Mucosa of descending colon (tissue), 3 donors: ENCODE data around the gene HMGB4. TPM values are rescaled to one million over a fixed set of nuclear protein-coding genes. Genes with fewer than 3 reads are reported as not detected.
A peak's percentile ranks its signal among the peaks of the same experiment; 100 is the strongest.

ENCODE experiments used
- ATAC-seq: fragments of 200-7000 bp; cut with Tn5 transposase; one replicate; pipeline ENCODE4 v1.9.1; 2020; ENCODE audit warnings: mild to moderate bottlenecking, moderate library complexity
- DNase-seq, 3 donors: peaks; one replicate each; pipeline ENCODE4 v3.0.0-alpha.2; 2020
- H3K36me3 ChIP-seq: fragments of 200-600 bp; one replicate; pipeline ENCODE4 v1.8.0; 2021; ENCODE audit warnings: low read depth, mild to moderate bottlenecking
- H3K4me1 ChIP-seq: fragments of 200-600 bp; one replicate; pipeline ENCODE4 v1.8.0; 2021; ENCODE audit warnings: low read depth, mild to moderate bottlenecking
- H3K4me3 ChIP-seq: fragments of 200-600 bp; one replicate; pipeline ENCODE4 v1.8.0; 2021; ENCODE audit warnings: mild to moderate bottlenecking
- H3K9me3 ChIP-seq: fragments of 200-600 bp; one replicate; pipeline ENCODE4 v1.8.0; 2021; ENCODE audit warnings: mild to moderate bottlenecking
- intact Hi-C, 2 donors: fragments of 100-400 bp; cut with DNase I in 1 of 2; cut with micrococcal nuclease in 1 of 2; formaldehyde crosslinking; loops; one replicate each; pipeline versions ENCODE4 v1.11.0 to v1.11.1; 2022; cut with DNase I, micrococcal nuclease
- total RNA-seq, 3 donors: library from RNA; stranded (reverse); fragmentation: NEBNext Ultra II Directional in 2 of 3; extraction: Animal tissue kit (Norgen Biotek cat#: 25700) in 2 of 3; gene quantifications; one replicate each; pipeline versions ENCODE4 v1.2.1 to v1.2.4, GENCODE V29; 2021 to 2023
- TF ChIP-seq, protein P1 (sequence below): fragments of 200-600 bp; IDR thresholded peaks from one replicate; pipeline ENCODE4 v1.8.0; 2022; ENCODE audit warnings: antibody characterized with exemption, mild to moderate bottlenecking
- donor health status: DM: no; HTN: no; CAD: no; lungs with moderate emphysema.
- donor health status: DM: no; HTN: no; CAD: no.
- donor health status: DM: no; HTN: yes; CAD: no.

The HMGB4 gene
- total RNA-seq, 3 donors from 2014 or later, result not detected

DNA sequence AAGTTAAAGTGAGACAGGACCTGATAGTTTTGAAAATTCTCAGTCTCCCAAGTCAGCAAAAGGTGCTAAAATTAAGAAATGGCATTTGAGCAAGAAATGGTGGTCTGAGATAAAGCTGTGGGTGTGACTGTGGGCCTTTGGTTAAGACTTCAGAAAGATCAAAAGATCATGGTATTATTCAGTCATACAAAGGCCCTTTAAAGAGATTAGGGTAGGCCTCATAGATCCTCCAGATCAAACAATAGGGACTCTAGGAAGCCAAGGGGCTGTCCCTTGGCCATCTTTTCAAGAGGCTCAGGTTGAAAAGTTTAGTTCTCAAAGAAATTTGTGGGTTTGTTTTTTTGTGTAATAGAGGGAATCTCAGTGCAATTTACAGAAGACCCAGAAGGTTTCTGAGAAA, 8.4 kb downstream of the HMGB4 start:
- ATAC-seq (no peak), DNase-seq (no peak)
- Histone ChIP-seq H3K4me3 (no peak overlapping the region), H3K9me3 (no peaks in the 10 kb centered on the region), H3K4me1 (no peaks in the 10 kb centered on the region), H3K36me3 (no peaks in the 10 kb centered on the region)
- intact Hi-C loops, result no loop called here
- TF ChIP-seq, protein P1, sequence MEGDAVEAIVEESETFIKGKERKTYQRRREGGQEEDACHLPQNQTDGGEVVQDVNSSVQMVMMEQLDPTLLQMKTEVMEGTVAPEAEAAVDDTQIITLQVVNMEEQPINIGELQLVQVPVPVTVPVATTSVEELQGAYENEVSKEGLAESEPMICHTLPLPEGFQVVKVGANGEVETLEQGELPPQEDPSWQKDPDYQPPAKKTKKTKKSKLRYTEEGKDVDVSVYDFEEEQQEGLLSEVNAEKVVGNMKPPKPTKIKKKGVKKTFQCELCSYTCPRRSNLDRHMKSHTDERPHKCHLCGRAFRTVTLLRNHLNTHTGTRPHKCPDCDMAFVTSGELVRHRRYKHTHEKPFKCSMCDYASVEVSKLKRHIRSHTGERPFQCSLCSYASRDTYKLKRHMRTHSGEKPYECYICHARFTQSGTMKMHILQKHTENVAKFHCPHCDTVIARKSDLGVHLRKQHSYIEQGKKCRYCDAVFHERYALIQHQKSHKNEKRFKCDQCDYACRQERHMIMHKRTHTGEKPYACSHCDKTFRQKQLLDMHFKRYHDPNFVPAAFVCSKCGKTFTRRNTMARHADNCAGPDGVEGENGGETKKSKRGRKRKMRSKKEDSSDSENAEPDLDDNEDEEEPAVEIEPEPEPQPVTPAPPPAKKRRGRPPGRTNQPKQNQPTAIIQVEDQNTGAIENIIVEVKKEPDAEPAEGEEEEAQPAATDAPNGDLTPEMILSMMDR, result no peak

- DNase-seq, result no peak
- Histone ChIP-seq H3K9me3 (no peaks in the 10 kb centered on the region), H3K36me3 (no peaks in the 10 kb centered on the region), H3K4me1 (no peaks in the 10 kb centered on the region), H3K4me3 (no peak overlapping the region)
- TF ChIP-seq, protein P1, result no peak
- no peak for ATAC-seq
- intact Hi-C loops, result no loop called here
Observed at GRCh38 chr1:33872683-33873082, 8.8 kb downstream of the HMGB4 start.

DNA sequence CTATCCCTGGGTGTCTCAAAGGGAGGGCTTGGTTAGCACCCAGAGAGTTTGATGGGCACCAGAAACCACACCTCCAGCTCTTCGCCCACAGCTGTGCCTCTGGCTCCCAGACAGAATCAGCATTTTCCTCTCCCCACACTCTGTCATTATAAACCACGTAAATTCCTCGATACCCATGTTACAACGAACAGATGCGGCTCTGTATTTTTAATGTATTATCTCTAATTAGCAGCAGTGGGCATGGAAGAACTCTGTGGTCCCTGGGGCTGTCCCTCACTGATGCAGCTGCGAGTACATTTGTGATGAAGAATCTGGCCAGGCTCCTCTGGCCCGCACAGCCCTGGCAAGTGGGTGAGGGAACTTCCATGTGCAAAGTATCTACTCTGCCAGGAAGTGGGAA, 10.8 kb downstream of the HMGB4 start:
- Histone ChIP-seq H3K4me1 (no peaks in the 10 kb centered on the region), H3K4me3 (no peak overlapping the region), H3K36me3 (no peaks in the 10 kb centered on the region), H3K9me3 (no peaks in the 10 kb centered on the region)
- no peak for ATAC-seq
- no peak for DNase-seq
- intact Hi-C loops, result no loop called here
- TF ChIP-seq, protein P1, result no peak

DNA sequence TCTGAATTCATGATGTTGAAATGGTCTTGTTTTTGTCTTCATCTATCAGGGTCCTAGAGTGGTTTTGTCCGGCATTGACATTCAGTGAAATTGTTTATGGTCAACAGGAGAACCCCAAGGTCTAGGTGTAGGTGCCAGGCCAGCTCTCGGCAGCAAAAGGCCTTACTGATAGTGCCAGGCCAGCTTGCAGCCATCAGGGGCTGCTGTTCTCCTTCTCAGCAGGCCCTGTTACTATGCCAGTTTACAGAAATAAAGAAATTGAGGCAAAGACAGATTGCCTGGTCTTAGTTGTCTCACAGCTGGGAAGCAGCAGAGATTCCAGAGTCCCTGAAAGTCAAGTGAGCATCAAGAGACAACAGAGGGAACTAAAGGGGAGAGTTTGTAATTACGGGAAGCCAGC, 12.0 kb downstream of the HMGB4 start:
- intact Hi-C loops, result no loop called here
- Histone ChIP-seq H3K4me3 (no peak overlapping the region), H3K36me3 (no peaks in the 10 kb centered on the region), H3K9me3 (no peaks in the 10 kb centered on the region), H3K4me1 (no peaks in the 10 kb centered on the region)
- TF ChIP-seq, protein P1, result no peak
- DNase-seq (no peak), ATAC-seq (no peak)

- DNase-seq, result peak in 1 of 3 donors; percentile 55
- H3K36me3 ChIP-seq, result no peaks in the 10 kb centered on the region
- intact Hi-C loops, result no loop called here
- no peak for ATAC-seq
- no peaks in the 10 kb centered on the region for H3K4me1 ChIP-seq
- TF ChIP-seq, protein P1, result no peak
- H3K9me3 ChIP-seq, result no peaks in the 10 kb centered on the region
- H3K4me3 ChIP-seq, result no peak overlapping the region
Observed at GRCh38 chr1:33876970-33877650, 13.2 kb downstream of the HMGB4 start.

DNA sequence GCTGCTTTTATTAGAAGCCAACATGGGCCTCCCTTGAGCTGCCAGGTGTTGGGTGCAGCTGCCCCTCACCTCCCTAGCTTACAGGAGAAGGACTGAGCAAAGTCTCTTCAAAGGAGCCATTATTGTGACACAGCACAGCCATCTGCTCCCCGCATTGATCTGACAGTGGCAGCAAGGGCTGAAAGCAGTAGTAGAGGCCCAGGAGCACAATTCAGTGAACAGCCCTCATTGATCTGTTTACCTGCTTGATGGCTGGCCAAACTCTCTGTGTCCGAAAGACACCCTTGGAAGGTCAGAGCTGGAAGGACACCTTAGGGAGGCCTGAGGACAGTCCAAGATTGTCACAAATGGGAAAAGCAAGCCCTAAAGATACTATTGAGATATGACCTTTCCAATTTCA, 14.5 kb downstream of the HMGB4 start:
- TF ChIP-seq, protein P1, result no peak

More for the DNA sequence above, 14.5 kb downstream of the HMGB4 start:
- no peaks in the 10 kb centered on the region for H3K36me3 ChIP-seq
- no peak for ATAC-seq
- H3K9me3 ChIP-seq, result no peaks in the 10 kb centered on the region
- no peak overlapping the region for H3K4me3 ChIP-seq
- H3K4me1 ChIP-seq, result no peaks in the 10 kb centered on the region
- DNase-seq, result no peak
- intact Hi-C loops, result no loop called here
